ENCODE results near the gene SLC7A14. TPM values are rescaled to one million over a fixed set of nuclear protein-coding genes. Genes with fewer than 3 reads are reported as not detected.

SLC7A14 gene
- total and polyA plus RNA-seq, 2 of the 4 experiments (the other 2 are of a cell fraction): 2.7 to 6.8 TPM

GRCh38 chr3:170486398-170486797, 99.5 kb downstream of the SLC7A14 start:
- dilution Hi-C loops (cut with HindIII; ENCODE audit: low sequenced_read_pairs, unreplicated experiment): no loop called here
- Histone ChIP-seq H3K56ac (ENCODE audit: extremely low read depth, insufficient read depth, low read length) (no peak overlapping the region), H3K4me3 (ENCODE audit: insufficient read depth, low read depth, low read length) (no peak overlapping the region), H3K9me3 (ENCODE audit: control insufficient read depth, insufficient read depth, low read length) (no peaks in the 10 kb centered on the region), H3K79me1 (ENCODE audit: low read depth in 1 of 2, low read length in 2 of 2) (no peaks in the 10 kb centered on the region), H4K20me1 (ENCODE audit: insufficient read depth, low read length) (no peaks in the 10 kb centered on the region), H3K23ac (ENCODE audit: low read depth, low read length) (no peak overlapping the region), H2AK5ac (ENCODE audit: low read depth, low read length) (no peak overlapping the region), H3K14ac (replicated peaks; ENCODE audit: low read depth, low read length) (no peak overlapping the region), H3K9ac (ENCODE audit: low read depth, low read length) (no peak overlapping the region), H2BK20ac (ENCODE audit: low read depth, low read length) (no peak overlapping the region), H2BK120ac (ENCODE audit: low read depth, low read length) (no peak overlapping the region), H2BK15ac (ENCODE audit: low read depth, low read length) (peak overlapping the region; percentile 3; the same call in 1 of the 3 replicates), H4K91ac (ENCODE audit: insufficient read depth, low read depth, low read length) (no peak overlapping the region), H3K18ac (ENCODE audit: low read depth, low read length) (no peak overlapping the region), H3K27me3 (ENCODE audit: control insufficient read depth, insufficient read depth, low read length) (peaks cover 2% of the 10 kb centered on the region; the same call in 1 of the 2 replicates), H2AFZ (replicated peaks; ENCODE audit: low read length, poor library complexity) (no peak overlapping the region), H3K4ac (ENCODE audit: low read depth, low read length) (no peak overlapping the region), H4K8ac (ENCODE audit: low read depth in 2 of 2, low read length in 2 of 2) (no peak overlapping the region), H3K36me3 (ENCODE audit: control insufficient read depth, insufficient read depth, low read length) (no peaks in the 10 kb centered on the region), H4K5ac (ENCODE audit: low read depth, low read length) (no peak overlapping the region), H3K4me1 (ENCODE audit: control insufficient read depth, insufficient read depth, low read length) (no peaks in the 10 kb centered on the region; the same call in 1 of the 2 replicates), H3K4me2 (ENCODE audit: low read depth, low read length) (no peak overlapping the region), H3K27ac (ENCODE audit: insufficient read depth, low read length) (no peak overlapping the region), H2BK5ac (ENCODE audit: low read depth, low read length, poor library complexity, severe bottlenecking) (no peak overlapping the region), H3K9me1 (ENCODE audit: insufficient read depth, low read length) (0 out of 2 replicates have a peak, but pooled peaks cover 3% of the 10 kb centered on the region), H2AK9ac (replicated peaks; ENCODE audit: low read depth, low read length, poor library complexity) (no peak overlapping the region)
- ChIA-PET POLR2A (ENCODE audit: unreplicated experiment) (no interaction called here), CTCF (interaction anchor here (1.4 kb wide), 1 partner anchor 14 kb away, joined by 5 read pairs; no protein-coding TSS in a partner anchor)
- BruUV-seq (replicated peaks): no TSS peak
- in situ Hi-C loops (cut with MboI; ENCODE audit: low sequenced_read_pairs): no loop called here
- ATAC-seq (ENCODE audit: low read depth): no peak
- TF ChIP-seq MAZ (IDR thresholded peaks at IDR 0.05; ENCODE audit: borderline replicate concordance, low read depth, low read length) (no peak), CEBPB (IDR thresholded peaks at IDR 0.05; ENCODE audit: low read depth, low read length) (no peak), SMC3 (IDR thresholded peaks at IDR 0.05; ENCODE audit: low read depth, low read length) (no peak), CHD1 (IDR thresholded peaks at IDR 0.05; ENCODE audit: low read depth, low read length) (no peak), USF2 (IDR thresholded peaks at IDR 0.05; ENCODE audit: low read depth, low read length) (no peak), MAFK (IDR thresholded peaks at IDR 0.05; ENCODE audit: low read depth, low read length) (no peak), NFE2L2 (IDR thresholded peaks at IDR 0.05; ENCODE audit: low read depth, low read length) (no peak), FOS (IDR thresholded peaks at IDR 0.05; ENCODE audit: low read depth, low read length) (no peak), CTCF (conservative IDR thresholded peaks at IDR 0.05; ENCODE audit: low read depth, low read length) (no peak), BHLHE40 (IDR thresholded peaks at IDR 0.05; ENCODE audit: low read depth, low read length) (no peak)
- DNase-seq: no peak
- intact Hi-C loops (cut with micrococcal nuclease): no loop called here
- WGBS, 2 experiments (ENCODE audit: extremely low coverage in 2 of 2, insufficient read length in 1 of 2): 80% methylated on average over 1 of the region's 9 CpGs; no CpG with 5 or more reads in 1 of the 2 experiments

All from IMR-90 (cell line).